GM21786 (cell line): ENCODE data around the gene LGALS7B.

Experiments
- ATAC-seq: cut with Tn5 transposase; IDR thresholded peaks from one replicate; pipeline ENCODE4 v1.9.1; 2021; ENCODE audit not compliant: unreplicated experiment

LGALS7B gene

GRCh38 chr19:38839816-38840582 lies 51.0 kb downstream of the LGALS7B start:
- ATAC-seq = no peak

- ATAC-seq = no peak
These were observed 51.6 kb downstream of the LGALS7B start for GRCh38 chr19:38840583-38840968.
